Measurements from ENCODE around the gene MAPK12.

The MAPK12 gene

GRCh38 chr22:50251477-50252081, 9.9 kb downstream of the MAPK12 start:
- in situ Hi-C loops (cut with HindIII; ENCODE audit: low sequenced_read_pairs): no loop called here
- no peak for TF ChIP-seq CTCF (IDR thresholded peaks at IDR 0.05; ENCODE audit: low read depth, low read length)
- DNase-seq (ENCODE audit: low read depth, low spot score): no peak
- peak overlapping the region; percentile 10 for H3K4me3 ChIP-seq (ENCODE audit: low read depth, low read length)

- peak; percentile 78 for DNase-seq (ENCODE audit: low read depth, low spot score)
- in situ Hi-C loops (cut with HindIII; ENCODE audit: low sequenced_read_pairs): no loop called here
- H3K4me3 ChIP-seq (ENCODE audit: low read depth, low read length): peak within 1 kb of the TSS; percentile 74
- TF ChIP-seq CTCF (IDR thresholded peaks at IDR 0.05; ENCODE audit: low read depth, low read length): no peak
Observed at GRCh38 chr22:50250555-50251476, 10.7 kb downstream of the MAPK12 start, which contains the start of gene HDAC10. Gene HDAC10, minus strand, starts transcription at chr22:50251265. Its CDS starts 233 bp downstream, at chr22:50251032.

GRCh38 chr22:50250249-50250554, 11.3 kb downstream of the MAPK12 start:
- DNase-seq (ENCODE audit: low read depth, low spot score): no peak
- no peak for TF ChIP-seq CTCF (IDR thresholded peaks at IDR 0.05; ENCODE audit: low read depth, low read length)
- peak overlapping the region; percentile 74 for H3K4me3 ChIP-seq (ENCODE audit: low read depth, low read length)
- in situ Hi-C loops (cut with HindIII; ENCODE audit: low sequenced_read_pairs): no loop called here

- in situ Hi-C loops (cut with HindIII; ENCODE audit: low sequenced_read_pairs): no loop called here
- TF ChIP-seq CTCF (IDR thresholded peaks at IDR 0.05; ENCODE audit: low read depth, low read length): no peak
- peak overlapping the region; percentile 74 for H3K4me3 ChIP-seq (ENCODE audit: low read depth, low read length)
- DNase-seq (ENCODE audit: low read depth, low spot score): no peak
Observed at GRCh38 chr22:50249341-50250248, 11.9 kb downstream of the MAPK12 start.

- H3K4me3 ChIP-seq (ENCODE audit: low read depth, low read length): no peak overlapping the region
- TF ChIP-seq CTCF (IDR thresholded peaks at IDR 0.05; ENCODE audit: low read depth, low read length): no peak
- DNase-seq (ENCODE audit: low read depth, low spot score): no peak
- in situ Hi-C loops (cut with HindIII; ENCODE audit: low sequenced_read_pairs): no loop called here
Observed at GRCh38 chr22:50248196-50249081, 13.0 kb downstream of the MAPK12 start.

Measured in astrocyte of the spinal cord (primary cell).